Measurements from ENCODE around the gene PKLR. TPM values are rescaled to one million over a fixed set of nuclear protein-coding genes. Genes with fewer than 3 reads are reported as not detected.
"Not testable (repeated sequence)": the region's sequence is repeated elsewhere in the genome, so short reads cannot be mapped to it uniquely, and the experiment has no call there.

PKLR gene
- polyA plus RNA-seq, 3 donors, result 8.6 to 11.8 (median 9.1) TPM

- DNase-seq, result no peak
Observed at GRCh38 chr1:155256058-155256852, 45.0 kb downstream of the PKLR start.

GRCh38 chr1:155255243-155256007, 45.8 kb downstream of the PKLR start, which contains the start of gene ENTREP3:
ENTREP3 (minus strand) TSS chr1:155255483; CDS start chr1:155254877, 606 bp downstream.
- peak; percentile 90 for DNase-seq

- no peak for DNase-seq
Observed at GRCh38 chr1:155254714-155255242, 46.5 kb downstream of the PKLR start.

GRCh38 chr1:155254228-155254713, 47.0 kb downstream of the PKLR start:
- no peak for DNase-seq

- no peak for DNase-seq
Observed at GRCh38 chr1:155253797-155254196, 47.4 kb downstream of the PKLR start.

GRCh38 chr1:155253208-155253607, 48.0 kb downstream of the PKLR start:
- DNase-seq, result no peak

- DNase-seq, result no peak
Observed at GRCh38 chr1:155251566-155251965, 49.7 kb downstream of the PKLR start.

- peak; percentile 94 for DNase-seq
Observed at GRCh38 chr1:155250633-155251449, 50.4 kb downstream of the PKLR start.

- DNase-seq, result no peak
Observed at GRCh38 chr1:155250246-155250632, 51.0 kb downstream of the PKLR start.

GRCh38 chr1:155247667-155248553, 53.3 kb downstream of the PKLR start:
- DNase-seq, result no peak

GRCh38 chr1:155246796-155247195, 54.4 kb downstream of the PKLR start:
- not testable (repeated sequence) for DNase-seq

GRCh38 chr1:155245163-155245524, 56.1 kb downstream of the PKLR start:
- DNase-seq, result no peak

- DNase-seq, result peak; percentile 99
Observed at GRCh38 chr1:155244368-155245162, 56.7 kb downstream of the PKLR start.

- DNase-seq, result no peak
Observed at GRCh38 chr1:155242805-155243358, 58.4 kb downstream of the PKLR start.

- no peak for DNase-seq
Observed at GRCh38 chr1:155241841-155242264, 59.4 kb downstream of the PKLR start.

- peak; percentile 81 for DNase-seq
Observed at GRCh38 chr1:155241069-155241679, 60.1 kb downstream of the PKLR start.

All from renal pelvis (tissue), 4 donors.